ENCODE results near the gene IPO4. TPM values are rescaled to one million over a fixed set of nuclear protein-coding genes. Genes with fewer than 3 reads are reported as not detected.

Gene IPO4
- total and polyA plus RNA-seq, 10 of the 15 experiments (the other 5 are each of a cell fraction or from before 2014, with no cell fraction given), result 7.8 to 139 (median 37.6) TPM

DNA sequence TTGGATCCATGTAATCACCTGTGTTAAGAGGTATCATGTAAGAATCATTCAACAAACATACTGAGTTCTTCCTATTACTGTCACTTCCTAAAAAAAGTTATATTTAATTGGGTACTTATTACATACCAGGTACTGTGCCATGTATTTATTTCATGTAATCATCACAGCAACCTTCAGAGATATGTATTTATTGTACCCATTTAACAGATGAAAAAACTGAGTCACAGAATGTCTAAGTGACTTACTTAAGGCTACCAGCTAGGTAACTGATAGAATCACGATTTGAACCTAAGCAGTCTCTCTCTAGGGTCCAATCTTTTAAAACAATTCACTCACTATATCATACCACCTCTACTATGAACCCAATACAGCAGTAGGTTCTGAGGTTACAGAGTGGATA lies 44.2 kb downstream of the IPO4 start:
- no TSS peak for BruUV-seq (replicated peaks)
- intact Hi-C loops (cut with micrococcal nuclease; ENCODE audit: unreplicated experiment), result no loop called here
- DNase-seq (ENCODE audit: low read depth, low spot score), result no peak

More for the DNA sequence above, 44.2 kb downstream of the IPO4 start:
- H2AFZ ChIP-seq (ENCODE audit: control insufficient read depth, low read depth, low read length), result no peak overlapping the region
- 0 out of 2 replicates have a peak overlapping the region, but pooled peaks have one; percentile 12 for H3K9ac ChIP-seq (ENCODE audit: control insufficient read depth, insufficient read depth, low read length)
- no peak for FAIRE-seq
- no peaks in the 10 kb centered on the region for H3K27me3 ChIP-seq (replicated peaks in 1 of 2; ENCODE audit: control insufficient read depth in 2 of 2, insufficient read depth in 2 of 2, low read length in 1 of 2)
- no peak for ATAC-seq
- H3K9me3 ChIP-seq (replicated peaks; ENCODE audit: control insufficient read depth, insufficient read depth, low read length), result no peaks in the 10 kb centered on the region
- ChIA-PET RAD21 (ENCODE audit: unreplicated experiment) (interaction anchor here (3.1 kb wide), 1 partner anchor 50 kb away, joined by 22 read pairs; the partner anchor contains the start of gene PCK2), SMC1A (ENCODE audit: uncharacterized antibody, unreplicated experiment) (interaction anchor here (1.5 to 4.8 kb wide), 4 partner anchors 8 to 36 kb away, joined by 5 to 54 read pairs (median 12); partner anchors contain the start of genes IRF9 and PSME1), POLR2A (interaction anchor here (0.7 to 2.3 kb wide), 6 partner anchors 9 to 50 kb away, joined by 4 to 10 read pairs (median 6); partner anchors contain the start of genes IRF9, PCK2 and PSME1), CTCF (interaction anchor here (1.0 to 1.4 kb wide), 3 partner anchors 36 to 98 kb away, joined by 3 to 5 read pairs (median 3); partner anchors contain the start of genes CHMP4A and TINF2)
- TF ChIP-seq TCF7 (IDR thresholded peaks at IDR 0.05; ENCODE audit: borderline replicate concordance) (0 out of 2 replicates have a peak, but pooled peaks have one; percentile 11), ATF7 (IDR thresholded peaks at IDR 0.05; ENCODE audit: low read depth) (no peak), CEBPB (IDR thresholded peaks at IDR 0.05; ENCODE audit: borderline replicate concordance in 1 of 2, low read depth in 2 of 2, low read length in 2 of 2) (no peak), NR2C1 (IDR thresholded peaks at IDR 0.05) (no peak), GABPA (IDR thresholded peaks at IDR 0.05; ENCODE audit: low read depth) (no peak), POLR2A (IDR thresholded peaks at IDR 0.05; ENCODE audit: low read depth, low read length) (no peak), STAT3 (IDR thresholded peaks at IDR 0.05; ENCODE audit: low read depth, low read length) (no peak)
- TF ChIP-seq, protein P1, sequence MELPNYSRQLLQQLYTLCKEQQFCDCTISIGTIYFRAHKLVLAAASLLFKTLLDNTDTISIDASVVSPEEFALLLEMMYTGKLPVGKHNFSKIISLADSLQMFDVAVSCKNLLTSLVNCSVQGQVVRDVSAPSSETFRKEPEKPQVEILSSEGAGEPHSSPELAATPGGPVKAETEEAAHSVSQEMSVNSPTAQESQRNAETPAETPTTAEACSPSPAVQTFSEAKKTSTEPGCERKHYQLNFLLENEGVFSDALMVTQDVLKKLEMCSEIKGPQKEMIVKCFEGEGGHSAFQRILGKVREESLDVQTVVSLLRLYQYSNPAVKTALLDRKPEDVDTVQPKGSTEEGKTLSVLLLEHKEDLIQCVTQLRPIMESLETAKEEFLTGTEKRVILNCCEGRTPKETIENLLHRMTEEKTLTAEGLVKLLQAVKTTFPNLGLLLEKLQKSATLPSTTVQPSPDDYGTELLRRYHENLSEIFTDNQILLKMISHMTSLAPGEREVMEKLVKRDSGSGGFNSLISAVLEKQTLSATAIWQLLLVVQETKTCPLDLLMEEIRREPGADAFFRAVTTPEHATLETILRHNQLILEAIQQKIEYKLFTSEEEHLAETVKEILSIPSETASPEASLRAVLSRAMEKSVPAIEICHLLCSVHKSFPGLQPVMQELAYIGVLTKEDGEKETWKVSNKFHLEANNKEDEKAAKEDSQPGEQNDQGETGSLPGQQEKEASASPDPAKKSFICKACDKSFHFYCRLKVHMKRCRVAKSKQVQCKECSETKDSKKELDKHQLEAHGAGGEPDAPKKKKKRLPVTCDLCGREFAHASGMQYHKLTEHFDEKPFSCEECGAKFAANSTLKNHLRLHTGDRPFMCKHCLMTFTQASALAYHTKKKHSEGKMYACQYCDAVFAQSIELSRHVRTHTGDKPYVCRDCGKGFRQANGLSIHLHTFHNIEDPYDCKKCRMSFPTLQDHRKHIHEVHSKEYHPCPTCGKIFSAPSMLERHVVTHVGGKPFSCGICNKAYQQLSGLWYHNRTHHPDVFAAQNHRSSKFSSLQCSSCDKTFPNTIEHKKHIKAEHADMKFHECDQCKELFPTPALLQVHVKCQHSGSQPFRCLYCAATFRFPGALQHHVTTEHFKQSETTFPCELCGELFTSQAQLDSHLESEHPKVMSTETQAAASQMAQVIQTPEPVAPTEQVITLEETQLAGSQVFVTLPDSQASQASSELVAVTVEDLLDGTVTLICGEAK (IDR thresholded peaks at IDR 0.05; ENCODE audit: borderline replicate concordance), result no peak
- peak overlapping the region; percentile 77 for H3K4me2 ChIP-seq (ENCODE audit: control insufficient read depth, insufficient read depth)
- peak overlapping the region; percentile 2; the same call in 1 of the 2 replicates for H3K27ac ChIP-seq (ENCODE audit: control insufficient read depth, insufficient read depth)
- in situ Hi-C loops (cut with MboI), result no loop called here
- H3K4me1 ChIP-seq (ENCODE audit: control insufficient read depth, insufficient read depth, low read length), result peaks cover 16% of the 10 kb centered on the region
- H3K4me3 ChIP-seq, result peak overlapping the region; percentile 82
- 100% methylated on average over 1 of the region's 1 CpG for WGBS (ENCODE audit: insufficient coverage, insufficient replicate concordance, low lambda C conversion rate, missing lambda C conversion rate)
- peaks cover 70% of the 10 kb centered on the region for H3K79me2 ChIP-seq (ENCODE audit: control insufficient read depth, insufficient read depth, low read length)
- H4K20me1 ChIP-seq (ENCODE audit: control insufficient read depth, insufficient read depth), result no peaks in the 10 kb centered on the region
- peaks cover 2 to 28% of the 10 kb centered on the region in 2 experiments for H3K36me3 ChIP-seq (ENCODE audit: control insufficient read depth in 2 of 2, insufficient read depth in 2 of 2, low read length in 1 of 2)

All from GM12878 (cell line).